ENCODE data around the gene CHRNB2. TPM values are rescaled to one million over a fixed set of nuclear protein-coding genes. Genes with fewer than 3 reads are reported as not detected.

Gene CHRNB2
- total and polyA plus RNA-seq, 2 of the 4 experiments (the other 2 are of a cell fraction): under 0.01 to 0.03 TPM

- Histone ChIP-seq H2AK9ac (replicated peaks; ENCODE audit: low read depth, low read length, poor library complexity) (no peak overlapping the region), H3K79me1 (ENCODE audit: low read depth in 1 of 2, low read length in 2 of 2) (peaks cover 21 to 48% of the 10 kb centered on the region in 2 experiments), H2BK5ac (ENCODE audit: low read depth, low read length, poor library complexity, severe bottlenecking) (no peak overlapping the region), H3K18ac (ENCODE audit: low read depth, low read length) (no peak overlapping the region), H2BK20ac (ENCODE audit: low read depth, low read length) (no peak overlapping the region), H2AK5ac (ENCODE audit: low read depth, low read length) (no peak overlapping the region), H4K8ac (ENCODE audit: low read depth in 2 of 2, low read length in 2 of 2) (no peak overlapping the region), H3K4me3 (ENCODE audit: insufficient read depth, low read depth, low read length) (no peak overlapping the region), H2AFZ (replicated peaks; ENCODE audit: low read length, poor library complexity) (no peak overlapping the region), H3K14ac (replicated peaks; ENCODE audit: low read depth, low read length) (no peak overlapping the region), H3K4me1 (ENCODE audit: control insufficient read depth, insufficient read depth, low read length) (peaks cover 6% of the 10 kb centered on the region), H2BK120ac (ENCODE audit: low read depth, low read length) (no peak overlapping the region), H4K91ac (ENCODE audit: insufficient read depth, low read depth, low read length) (no peak overlapping the region), H4K5ac (ENCODE audit: low read depth, low read length) (no peak overlapping the region), H3K36me3 (ENCODE audit: control insufficient read depth, insufficient read depth, low read length) (peaks cover 65% of the 10 kb centered on the region), H3K4me2 (ENCODE audit: low read depth, low read length) (no peak overlapping the region), H3K9me3 (ENCODE audit: control insufficient read depth, insufficient read depth, low read length) (no peaks in the 10 kb centered on the region), H3K27me3 (ENCODE audit: control insufficient read depth, insufficient read depth, low read length) (no peaks in the 10 kb centered on the region), H3K23ac (ENCODE audit: low read depth, low read length) (no peak overlapping the region), H3K4ac (ENCODE audit: low read depth, low read length) (no peak overlapping the region), H3K27ac (ENCODE audit: insufficient read depth, low read length) (no peak overlapping the region), H2BK15ac (ENCODE audit: low read depth, low read length) (no peak overlapping the region), H3K9me1 (ENCODE audit: insufficient read depth, low read length) (peaks cover 11% of the 10 kb centered on the region; the same call in 1 of the 2 replicates), H4K20me1 (ENCODE audit: insufficient read depth, low read length) (peaks cover 40% of the 10 kb centered on the region; the same call in 1 of the 2 replicates), H3K9ac (ENCODE audit: low read depth, low read length) (no peak overlapping the region), H3K56ac (ENCODE audit: extremely low read depth, insufficient read depth, low read length) (no peak overlapping the region)
- intact Hi-C loops (cut with micrococcal nuclease) (no loop called here), dilution Hi-C loops (cut with HindIII; ENCODE audit: low sequenced_read_pairs, unreplicated experiment) (no loop called here), in situ Hi-C loops (cut with MboI; ENCODE audit: low sequenced_read_pairs) (no loop called here)
- DNase-seq (no peak), ATAC-seq (ENCODE audit: low read depth) (no peak)
- TF ChIP-seq POLR2A (IDR thresholded peaks at IDR 0.05; ENCODE audit: low read depth, low read length) (no peak), CHD1 (IDR thresholded peaks at IDR 0.05; ENCODE audit: low read depth, low read length) (no peak), CEBPB (IDR thresholded peaks at IDR 0.05; ENCODE audit: low read depth, low read length) (no peak), ELK1 (IDR thresholded peaks at IDR 0.05; ENCODE audit: borderline replicate concordance, low read depth, low read length) (no peak), SMC3 (IDR thresholded peaks at IDR 0.05; ENCODE audit: low read depth, low read length) (no peak), RFX5 (IDR thresholded peaks at IDR 0.05; ENCODE audit: low read depth, low read length) (no peak), MAZ (IDR thresholded peaks at IDR 0.05; ENCODE audit: borderline replicate concordance, low read depth, low read length) (no peak), MAFK (IDR thresholded peaks at IDR 0.05; ENCODE audit: low read depth, low read length) (no peak), USF2 (IDR thresholded peaks at IDR 0.05; ENCODE audit: low read depth, low read length) (no peak), BHLHE40 (IDR thresholded peaks at IDR 0.05; ENCODE audit: low read depth, low read length) (no peak), FOS (IDR thresholded peaks at IDR 0.05; ENCODE audit: low read depth, low read length) (no peak), MXI1 (IDR thresholded peaks at IDR 0.05; ENCODE audit: borderline replicate concordance, low read depth, low read length) (no peak), RCOR1 (IDR thresholded peaks at IDR 0.05; ENCODE audit: insufficient replicate concordance, low read length) (no peak), CTCF (conservative IDR thresholded peaks at IDR 0.05; ENCODE audit: low read depth, low read length) (no peak), NFE2L2 (IDR thresholded peaks at IDR 0.05; ENCODE audit: low read depth, low read length) (no peak), RAD21 (IDR thresholded peaks at IDR 0.05; ENCODE audit: low read length) (no peak)
- BruUV-seq (replicated peaks): no TSS peak
- CTCF ChIA-PET: no interaction called here
- POLR2A ChIA-PET (ENCODE audit: unreplicated experiment): no interaction called here
- no CpG with 5 or more reads among the region's 4 CpGs for WGBS, 2 experiments (ENCODE audit: extremely low coverage in 2 of 2, insufficient read length in 1 of 2)
These were observed 16.1 kb upstream of the CHRNB2 start for GRCh38 chr1:154551474-154551873.
